ENCODE data around the gene SBNO2. TPM values are rescaled to one million over a fixed set of nuclear protein-coding genes. Genes with fewer than 3 reads are reported as not detected.

SBNO2 gene
- total RNA-seq, 1 donor from 2014 or later = 53.0 TPM

GRCh38 chr19:1070931-1071791, 102.9 kb downstream of the SBNO2 start:
- Mint-ChIP-seq H3K9me3 (no peaks in the 10 kb centered on the region), H3K36me3 (no peaks in the 10 kb centered on the region), H3K27ac (peak overlapping the region; percentile 43), H3K27me3 (ENCODE audit: low read depth) (peaks cover 43% of the 10 kb centered on the region), H3K4me3 (peak overlapping the region; percentile 52), H3K4me1 (peaks cover 6% of the 10 kb centered on the region)
- DNase-seq (ENCODE audit: low spot score in 2 of 2, unreplicated experiment in 2 of 2) = no peak
- TF ChIP-seq, protein P1, sequence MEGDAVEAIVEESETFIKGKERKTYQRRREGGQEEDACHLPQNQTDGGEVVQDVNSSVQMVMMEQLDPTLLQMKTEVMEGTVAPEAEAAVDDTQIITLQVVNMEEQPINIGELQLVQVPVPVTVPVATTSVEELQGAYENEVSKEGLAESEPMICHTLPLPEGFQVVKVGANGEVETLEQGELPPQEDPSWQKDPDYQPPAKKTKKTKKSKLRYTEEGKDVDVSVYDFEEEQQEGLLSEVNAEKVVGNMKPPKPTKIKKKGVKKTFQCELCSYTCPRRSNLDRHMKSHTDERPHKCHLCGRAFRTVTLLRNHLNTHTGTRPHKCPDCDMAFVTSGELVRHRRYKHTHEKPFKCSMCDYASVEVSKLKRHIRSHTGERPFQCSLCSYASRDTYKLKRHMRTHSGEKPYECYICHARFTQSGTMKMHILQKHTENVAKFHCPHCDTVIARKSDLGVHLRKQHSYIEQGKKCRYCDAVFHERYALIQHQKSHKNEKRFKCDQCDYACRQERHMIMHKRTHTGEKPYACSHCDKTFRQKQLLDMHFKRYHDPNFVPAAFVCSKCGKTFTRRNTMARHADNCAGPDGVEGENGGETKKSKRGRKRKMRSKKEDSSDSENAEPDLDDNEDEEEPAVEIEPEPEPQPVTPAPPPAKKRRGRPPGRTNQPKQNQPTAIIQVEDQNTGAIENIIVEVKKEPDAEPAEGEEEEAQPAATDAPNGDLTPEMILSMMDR (IDR thresholded peaks at IDR 0.05; ENCODE audit: unreplicated experiment) = no peak

DNA sequence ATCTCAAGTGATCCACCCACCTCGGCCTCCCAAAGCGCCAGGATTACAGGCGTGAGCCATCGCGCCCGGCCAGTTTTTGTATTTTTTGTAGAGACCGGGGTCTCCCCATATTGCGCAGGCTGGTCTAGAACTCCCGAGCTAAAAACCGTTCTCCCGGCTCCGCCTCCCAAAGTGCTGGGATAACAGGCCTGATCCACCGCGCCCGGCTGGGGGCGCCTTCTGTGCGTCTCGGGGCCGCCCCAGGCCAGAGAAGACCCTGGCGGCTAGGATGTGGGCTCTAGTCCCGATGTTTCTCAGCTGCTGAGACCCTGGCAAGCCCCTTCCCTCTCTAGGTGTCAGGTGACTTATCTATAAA, 103.5 kb downstream of the SBNO2 start:
- peaks cover 46% of the 10 kb centered on the region for H3K27me3 Mint-ChIP-seq (ENCODE audit: low read depth)
- no peak overlapping the region for H3K27ac Mint-ChIP-seq
- TF ChIP-seq, protein P1 (IDR thresholded peaks at IDR 0.05; ENCODE audit: unreplicated experiment) = no peak
- H3K4me1 Mint-ChIP-seq = peaks cover 12% of the 10 kb centered on the region
- DNase-seq (ENCODE audit: low spot score in 2 of 2, unreplicated experiment in 2 of 2) = no peak
- H3K9me3 Mint-ChIP-seq = no peaks in the 10 kb centered on the region
- H3K4me3 Mint-ChIP-seq = no peak overlapping the region
- no peaks in the 10 kb centered on the region for H3K36me3 Mint-ChIP-seq

- TF ChIP-seq, protein P1 (IDR thresholded peaks at IDR 0.05; ENCODE audit: unreplicated experiment) = no peak
- peaks cover 52% of the 10 kb centered on the region for H3K27me3 Mint-ChIP-seq (ENCODE audit: low read depth)
- H3K4me1 Mint-ChIP-seq = peaks cover 18% of the 10 kb centered on the region
- peak overlapping the region; percentile 40 for H3K4me3 Mint-ChIP-seq
- no peaks in the 10 kb centered on the region for H3K36me3 Mint-ChIP-seq
- DNase-seq (ENCODE audit: low spot score in 2 of 2, unreplicated experiment in 2 of 2) = no peak
- H3K9me3 Mint-ChIP-seq = no peaks in the 10 kb centered on the region
- H3K27ac Mint-ChIP-seq = no peak overlapping the region
Measured at GRCh38 chr19:1069009-1069779, 104.9 kb downstream of the SBNO2 start.

DNA sequence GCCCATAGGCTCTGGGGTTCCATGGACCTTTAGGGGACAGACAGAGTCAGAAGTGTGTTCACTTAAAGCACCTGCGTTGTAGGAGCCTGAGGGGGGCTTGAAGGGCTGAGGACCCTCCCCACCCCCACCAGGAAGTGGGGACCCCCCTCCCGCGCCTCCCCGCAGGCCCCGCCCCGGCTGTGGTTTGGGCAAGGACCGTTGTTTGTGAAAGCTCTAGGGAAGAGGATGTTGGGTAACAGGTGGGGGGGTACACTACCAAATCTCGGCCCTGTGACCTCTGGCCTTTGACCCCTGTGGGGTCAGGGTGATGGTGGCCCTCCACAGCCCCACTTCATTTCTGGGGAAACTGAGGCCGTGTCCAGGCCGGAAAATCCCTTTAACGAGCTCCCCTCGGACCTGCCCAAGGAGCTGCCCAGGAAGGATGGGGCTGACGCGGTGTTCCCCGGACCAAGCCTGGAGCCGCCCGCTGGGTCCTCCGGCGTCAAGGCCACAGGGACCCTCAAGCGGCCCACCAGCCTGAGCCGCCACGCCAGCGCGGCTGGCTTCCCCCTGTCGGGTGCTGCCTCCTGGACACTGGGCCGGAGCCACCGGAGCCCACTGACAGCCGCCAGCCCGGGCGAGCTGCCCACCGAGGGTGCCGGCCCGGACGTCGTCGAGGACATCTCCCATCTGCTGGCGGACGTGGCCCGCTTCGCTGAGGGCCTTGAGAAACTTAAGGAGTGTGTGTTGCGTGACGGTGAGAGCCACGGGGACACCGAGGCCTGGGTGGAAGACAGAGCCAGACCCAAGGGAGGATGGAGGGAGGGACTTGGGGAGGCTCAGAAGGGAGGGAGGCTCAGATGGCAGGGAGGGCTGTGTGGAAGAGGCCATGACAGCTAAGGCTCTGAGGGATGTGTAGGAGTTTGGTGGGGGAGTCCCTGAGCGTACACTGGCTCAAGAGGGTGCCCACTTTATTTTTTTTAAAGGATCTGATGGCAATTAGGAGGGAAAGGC, 105.8 kb downstream of the SBNO2 start:
- no peaks in the 10 kb centered on the region for H3K9me3 Mint-ChIP-seq
- H3K36me3 Mint-ChIP-seq = no peaks in the 10 kb centered on the region
- DNase-seq (ENCODE audit: low spot score in 2 of 2, unreplicated experiment in 2 of 2) = no peak
- no peak overlapping the region for H3K27ac Mint-ChIP-seq
- H3K4me1 Mint-ChIP-seq = peaks cover 18% of the 10 kb centered on the region
- peak overlapping the region; percentile 40 for H3K4me3 Mint-ChIP-seq
- peaks cover 52% of the 10 kb centered on the region for H3K27me3 Mint-ChIP-seq (ENCODE audit: low read depth)
- TF ChIP-seq, protein P1 (IDR thresholded peaks at IDR 0.05; ENCODE audit: unreplicated experiment) = no peak

- Mint-ChIP-seq H3K27ac (no peak overlapping the region), H3K4me3 (peak overlapping the region; percentile 36), H3K4me1 (peaks cover 18% of the 10 kb centered on the region), H3K36me3 (no peaks in the 10 kb centered on the region), H3K9me3 (no peaks in the 10 kb centered on the region), H3K27me3 (ENCODE audit: low read depth) (peaks cover 48% of the 10 kb centered on the region)
- TF ChIP-seq, protein P1 (IDR thresholded peaks at IDR 0.05; ENCODE audit: unreplicated experiment) = no peak
- DNase-seq (ENCODE audit: low spot score in 2 of 2, unreplicated experiment in 2 of 2) = no peak
Measured at GRCh38 chr19:1067341-1067957, 106.6 kb downstream of the SBNO2 start.

Data from mesothelial cell of epicardium (in vitro differentiated cells).